Measurements from ENCODE around the gene TSPAN7. TPM values are rescaled to one million over a fixed set of nuclear protein-coding genes. Genes with fewer than 3 reads are reported as not detected.
A peak's percentile ranks its signal among the peaks of the same experiment; 100 is the strongest.

TSPAN7 gene
- total and polyA plus RNA-seq, 2 donors (not counting 1 experiment from before 2014, with no cell fraction given): 0.07 to 0.32 TPM

GRCh38 chrX:38717871-38718270 is 156.5 kb downstream of the TSPAN7 start:
- CTCF ChIA-PET: interaction anchor here (1.2 kb wide), 1 partner anchor 432 kb away, joined by 3 read pairs; no protein-coding TSS in a partner anchor
- peak; percentile 8 for DNase-seq
- no peak overlapping the region for H3K27ac Mint-ChIP-seq

GRCh38 chrX:38718311-38718710 is 157.0 kb downstream of the TSPAN7 start:
- Histone ChIP-seq H3K36me3 (replicated peaks in 1 of 2; ENCODE audit: control extremely low read depth in 1 of 2, control insufficient read depth in 1 of 2, extremely low read depth in 1 of 2, insufficient read depth in 2 of 2, low read length in 1 of 2) (no peaks in the 10 kb centered on the region), H3K4me3 (ENCODE audit: control extremely low read depth in 1 of 5, extremely low read depth in 1 of 5, insufficient read depth in 1 of 5, low read depth in 2 of 5, low read length in 4 of 5) (no peak overlapping the region), H3K4me1 (ENCODE audit: control insufficient read depth in 2 of 2, insufficient read depth in 2 of 2, low read length in 2 of 2) (no peaks in the 10 kb centered on the region), H3K9ac (ENCODE audit: low read length) (no peak overlapping the region), H3K9me3 (ENCODE audit: control extremely low read depth in 1 of 3, control insufficient read depth in 2 of 3, insufficient read depth in 1 of 3, low read length in 2 of 3) (no peaks in the 10 kb centered on the region), H2AFZ (ENCODE audit: insufficient read depth, low read depth, low read length, poor library complexity, severe bottlenecking) (no peak overlapping the region), H3K79me2 (ENCODE audit: control insufficient read depth, insufficient read depth, low read length) (no peaks in the 10 kb centered on the region), H3K27me3 (replicated peaks in 1 of 4; ENCODE audit: control extremely low read depth in 1 of 4, control insufficient read depth in 3 of 4, insufficient read depth in 4 of 4, low read length in 3 of 4) (peaks cover 0 to 2% (median 0%) of the 10 kb centered on the region in 4 experiments), H4K20me1 (ENCODE audit: control insufficient read depth, insufficient read depth, low read length, poor library complexity, severe bottlenecking) (no peaks in the 10 kb centered on the region), H3K4me2 (replicated peaks; ENCODE audit: low read depth, low read length, poor library complexity, severe bottlenecking) (no peak overlapping the region), H3K27ac (ENCODE audit: low read length in 2 of 2) (no peak overlapping the region)
- DNase-seq (no peak), ATAC-seq (ENCODE audit: low read depth) (no peak)
- Mint-ChIP-seq H3K9me3 (ENCODE audit: insufficient read depth) (no peaks in the 10 kb centered on the region), H3K4me3 (no peak overlapping the region), H3K4me1 (peaks cover 4% of the 10 kb centered on the region), H3K27me3 (peaks cover 2% of the 10 kb centered on the region), H3K27ac (no peak overlapping the region)
- CTCF ChIA-PET: interaction anchor here (1.7 kb wide), 1 partner anchor 48 kb away, joined by 3 read pairs; no protein-coding TSS in a partner anchor
- POLR2A ChIA-PET: no interaction called here
- intact Hi-C loops (cut with micrococcal nuclease): no loop called here
- WGBS (ENCODE audit: insufficient coverage): no CpG with 5 or more reads among the region's 1 CpG
- TF ChIP-seq EZH2 (IDR thresholded peaks at IDR 0.05; ENCODE audit: borderline replicate concordance, insufficient read depth, low read depth, low read length, poor library complexity, severe bottlenecking): no peak
- TF ChIP-seq CTCF (IDR thresholded peaks at IDR 0.05): no peak

More at GRCh38 chrX:38717871-38718270, 156.5 kb downstream of the TSPAN7 start:
- H3K9me3 Mint-ChIP-seq (ENCODE audit: insufficient read depth): no peaks in the 10 kb centered on the region
- Histone ChIP-seq H3K36me3 (replicated peaks in 1 of 2; ENCODE audit: control extremely low read depth in 1 of 2, control insufficient read depth in 1 of 2, extremely low read depth in 1 of 2, insufficient read depth in 2 of 2, low read length in 1 of 2) (no peaks in the 10 kb centered on the region), H3K27me3 (replicated peaks in 1 of 4; ENCODE audit: control extremely low read depth in 1 of 4, control insufficient read depth in 3 of 4, insufficient read depth in 4 of 4, low read length in 3 of 4) (peaks cover 0 to 2% (median 0%) of the 10 kb centered on the region in 4 experiments), H2AFZ (ENCODE audit: insufficient read depth, low read depth, low read length, poor library complexity, severe bottlenecking) (no peak overlapping the region), H3K79me2 (ENCODE audit: control insufficient read depth, insufficient read depth, low read length) (no peaks in the 10 kb centered on the region), H3K4me2 (replicated peaks; ENCODE audit: low read depth, low read length, poor library complexity, severe bottlenecking) (no peak overlapping the region), H3K27ac (ENCODE audit: low read length in 2 of 2) (no peak overlapping the region), H3K9ac (ENCODE audit: low read length) (no peak overlapping the region), H3K4me1 (ENCODE audit: control insufficient read depth in 2 of 2, insufficient read depth in 2 of 2, low read length in 2 of 2) (no peaks in the 10 kb centered on the region), H3K9me3 (ENCODE audit: control extremely low read depth in 1 of 3, control insufficient read depth in 2 of 3, insufficient read depth in 1 of 3, low read length in 2 of 3) (no peaks in the 10 kb centered on the region), H3K4me3 (ENCODE audit: control extremely low read depth in 1 of 5, extremely low read depth in 1 of 5, insufficient read depth in 1 of 5, low read depth in 2 of 5, low read length in 4 of 5) (no peak overlapping the region), H4K20me1 (ENCODE audit: control insufficient read depth, insufficient read depth, low read length, poor library complexity, severe bottlenecking) (no peaks in the 10 kb centered on the region)
- peaks cover 4% of the 10 kb centered on the region for H3K27me3 Mint-ChIP-seq
- POLR2A ChIA-PET: no interaction called here
- WGBS (ENCODE audit: insufficient coverage): no CpG with 5 or more reads among the region's 1 CpG
- H3K4me3 Mint-ChIP-seq: no peak overlapping the region
- intact Hi-C loops (cut with micrococcal nuclease): no loop called here
- no peak for ATAC-seq (ENCODE audit: low read depth)
- peaks cover 4% of the 10 kb centered on the region for H3K4me1 Mint-ChIP-seq
- TF ChIP-seq CTCF (IDR thresholded peaks at IDR 0.05) (peak; percentile 25), EZH2 (IDR thresholded peaks at IDR 0.05; ENCODE audit: borderline replicate concordance, insufficient read depth, low read depth, low read length, poor library complexity, severe bottlenecking) (no peak)

Data from B cell (primary cell).